NCI-H1694 treated with DMSO at 0.1 percent for 48 hours (cell line): ENCODE results near the gene TBC1D16.
"Not testable (repeated sequence)": the region's sequence is repeated elsewhere in the genome, so short reads cannot be mapped to it uniquely, and the experiment has no call there.

Source experiments
- DNase-seq: peaks from one replicate; lab custom pipeline; 2025; lab: John Stamatoyannopoulos, UW

The TBC1D16 gene

GRCh38 chr17:79913896-79914812 lies 121.5 kb downstream of the TBC1D16 start:
- DNase-seq, result no peak

GRCh38 chr17:79913451-79913850 lies 122.2 kb downstream of the TBC1D16 start:
- no peak for DNase-seq

DNA sequence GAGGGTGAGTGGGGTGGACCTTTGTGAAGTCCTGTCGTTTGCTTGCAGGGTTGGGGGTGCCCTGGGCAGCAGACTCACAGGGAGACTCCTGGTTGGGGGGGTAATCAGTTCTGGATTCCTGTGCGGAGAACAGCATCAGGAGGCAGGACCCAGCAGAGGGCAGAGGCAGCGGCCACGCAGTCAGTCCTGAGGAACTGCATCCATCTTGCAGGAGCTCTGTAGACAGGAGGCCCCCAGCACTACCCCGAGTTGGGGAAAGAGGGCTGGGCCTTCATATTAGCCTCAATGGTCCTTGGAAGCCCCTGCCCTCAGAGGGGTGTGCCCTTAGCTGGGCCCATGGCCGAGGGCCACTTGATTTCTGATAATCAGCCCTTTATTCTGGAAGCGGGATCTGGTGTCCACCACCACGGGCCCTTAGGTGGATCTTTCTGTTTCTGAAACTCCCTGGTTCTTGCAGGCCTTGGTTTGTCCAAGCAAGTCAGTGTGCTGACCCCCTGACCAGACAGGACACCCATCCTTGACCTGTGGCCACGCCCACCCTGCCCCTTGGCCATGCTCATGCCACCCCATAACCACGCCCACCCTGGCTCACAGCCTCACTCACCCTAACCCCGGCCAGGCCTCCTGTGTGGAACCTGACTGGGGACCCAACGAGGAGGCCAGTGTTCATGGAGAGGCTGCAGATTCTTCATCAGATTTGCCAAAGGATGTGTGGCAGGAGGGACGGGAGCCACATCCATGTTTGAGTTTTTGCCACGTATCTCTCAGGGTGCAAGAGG lies 122.9 kb downstream of the TBC1D16 start:
- DNase-seq, result no peak

DNA sequence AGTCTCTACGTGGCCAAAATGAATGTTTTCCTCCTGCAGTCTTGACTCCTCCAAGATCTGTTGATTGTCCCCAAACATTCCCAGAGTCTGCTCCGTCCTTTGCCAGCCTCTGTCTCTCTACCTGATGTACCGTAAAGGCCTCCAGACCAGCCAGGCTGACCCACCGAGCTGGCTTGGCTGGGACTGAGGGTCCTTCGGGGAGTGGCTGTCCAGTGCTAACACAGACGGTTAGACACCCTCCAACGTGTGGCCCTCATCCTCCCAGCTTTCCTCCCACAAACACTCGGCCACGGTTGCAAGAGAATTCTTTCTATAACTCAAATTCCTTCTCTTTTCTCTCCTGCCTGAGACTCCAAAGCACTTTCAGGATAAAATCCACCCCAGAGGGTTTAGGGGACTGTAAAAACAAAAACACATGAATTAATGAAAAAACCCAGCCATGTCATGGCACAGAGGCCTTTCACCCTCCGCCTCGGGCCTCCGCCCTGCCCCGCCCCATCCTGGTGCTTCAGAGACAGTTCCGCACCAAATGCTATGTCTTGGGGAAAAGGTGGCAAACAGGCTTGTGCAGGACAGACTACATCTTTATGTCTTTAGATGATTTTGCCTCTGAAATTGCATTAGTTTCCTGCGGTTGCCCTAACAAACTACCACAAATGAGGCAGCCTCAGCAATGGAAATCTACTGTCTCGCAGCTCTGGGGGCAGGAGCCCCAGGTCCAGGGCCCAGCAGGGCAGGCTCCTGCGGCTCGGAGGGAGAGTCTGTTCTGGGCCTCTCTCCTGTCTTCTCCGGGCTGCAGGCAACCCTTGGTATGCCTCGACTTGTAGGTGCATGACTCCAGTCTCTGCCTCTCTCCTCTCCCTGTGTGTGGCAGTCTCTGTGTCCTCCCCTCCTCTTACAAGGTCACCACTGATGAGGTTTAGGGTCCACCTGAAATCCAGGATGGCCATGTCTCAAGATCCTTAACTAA lies 124.0 kb downstream of the TBC1D16 start:
- no peak for DNase-seq

DNA sequence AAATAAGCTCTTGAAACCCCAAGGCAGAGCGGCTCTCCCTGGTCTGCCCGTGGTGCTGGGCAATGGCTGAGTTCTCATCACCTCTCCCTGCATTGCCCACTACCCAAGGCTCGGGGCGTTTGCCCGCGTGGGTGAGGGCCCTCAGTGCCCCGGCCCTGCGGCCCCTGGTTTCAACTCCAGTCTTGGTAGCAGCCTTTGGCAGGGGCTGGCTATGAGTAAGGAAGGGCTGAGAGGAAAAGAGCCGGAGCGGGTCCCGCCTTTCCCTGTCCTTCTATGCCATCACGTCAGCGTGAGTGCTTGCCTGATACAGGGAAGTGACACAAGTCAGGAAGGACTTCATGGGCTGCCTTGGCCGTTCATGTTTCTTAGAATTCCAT lies 124.7 kb downstream of the TBC1D16 start:
- no peak for DNase-seq

DNA sequence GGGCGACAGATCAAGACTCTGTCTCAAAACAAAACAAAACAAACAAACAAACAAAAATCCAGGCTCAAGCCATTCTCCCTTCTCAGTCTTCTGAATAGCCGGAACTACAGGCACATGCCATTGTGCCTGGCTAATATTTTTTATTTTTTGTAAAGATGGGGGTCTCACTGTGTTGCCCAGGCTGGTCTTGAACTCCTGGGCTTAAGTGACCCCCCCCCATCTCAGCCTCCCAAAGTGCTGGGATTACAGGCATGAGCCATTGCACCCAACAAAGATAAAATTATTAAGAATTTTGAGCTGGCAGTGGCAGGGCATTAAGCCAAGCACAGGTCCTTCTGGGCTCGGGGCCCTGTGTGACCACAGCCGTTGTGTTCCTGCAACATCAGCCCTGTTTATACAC lies 126.6 kb downstream of the TBC1D16 start:
- DNase-seq, result no peak

- no peak for DNase-seq
Measured at GRCh38 chr17:79907850-79908249, 127.8 kb downstream of the TBC1D16 start.

- DNase-seq, result no peak
Measured at GRCh38 chr17:79907217-79907715, 128.4 kb downstream of the TBC1D16 start.

DNA sequence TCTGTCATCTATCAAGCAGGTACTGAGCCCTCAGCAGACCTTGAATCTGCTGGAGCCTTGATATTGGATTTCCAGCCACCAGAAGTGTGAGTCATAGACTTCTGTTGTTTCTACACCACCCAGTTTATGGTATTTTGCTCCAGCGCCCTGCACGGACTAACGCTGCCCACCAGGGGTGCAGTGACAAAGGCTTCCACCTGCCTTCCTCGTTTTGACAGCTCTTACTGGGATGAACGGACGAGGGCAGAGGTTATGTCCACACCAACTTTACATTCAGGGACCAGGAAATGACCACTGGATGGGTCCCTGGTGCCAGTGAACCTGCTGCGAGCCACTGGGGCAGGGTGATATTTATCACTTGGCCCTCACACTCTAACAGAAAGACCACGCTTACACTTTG lies 129.8 kb downstream of the TBC1D16 start:
- DNase-seq, result no peak

DNA sequence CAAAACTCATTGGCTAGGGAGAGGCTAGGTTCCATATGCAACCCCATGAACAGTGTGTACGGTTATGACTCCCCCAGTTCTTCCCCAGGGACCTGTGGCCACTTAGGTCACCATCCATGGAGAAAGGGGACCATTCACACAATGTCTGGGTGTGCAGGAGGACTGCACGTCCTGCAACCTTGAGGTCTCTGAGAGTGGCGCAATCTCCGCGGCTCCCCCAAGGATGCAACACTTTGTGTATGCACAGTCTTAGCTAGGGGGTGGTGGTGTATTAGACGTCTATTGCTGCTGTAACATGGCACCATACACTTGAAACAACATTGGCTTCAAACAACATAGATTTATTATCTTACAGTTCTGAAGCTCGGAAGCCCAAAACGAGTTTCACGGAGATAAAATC lies 130.8 kb downstream of the TBC1D16 start:
- no peak for DNase-seq

DNA sequence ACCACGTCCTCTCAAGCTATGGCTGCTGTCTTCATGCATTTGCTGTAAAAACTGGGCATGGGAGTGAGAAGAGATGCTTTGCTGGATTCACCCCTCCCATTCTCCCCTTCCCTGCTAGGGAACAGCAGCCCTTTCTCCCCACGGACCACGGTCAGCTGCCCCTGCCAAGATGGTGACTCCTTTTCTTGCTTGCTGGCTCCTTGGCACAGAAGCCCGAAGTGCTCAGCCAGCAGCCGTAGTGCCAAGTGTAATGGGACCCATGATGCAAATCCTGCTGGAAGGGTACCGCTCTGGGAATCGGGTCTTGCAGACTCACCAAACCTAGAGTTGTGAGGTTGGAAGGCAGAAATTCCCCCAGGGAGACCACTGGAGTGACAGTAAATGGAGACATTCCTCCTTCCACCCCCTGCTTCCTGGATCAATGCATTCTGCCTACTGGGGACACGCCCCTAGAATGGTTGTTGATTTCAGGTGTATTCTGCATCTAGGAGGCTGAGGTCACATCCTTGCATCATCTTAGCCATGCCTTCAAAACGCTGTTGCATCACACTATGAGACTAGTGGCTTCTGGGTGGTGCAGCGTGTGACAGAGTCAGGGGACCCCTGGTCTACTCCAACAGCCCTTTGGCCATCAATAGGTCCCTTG lies 133.4 kb downstream of the TBC1D16 start:
- DNase-seq, result no peak

DNA sequence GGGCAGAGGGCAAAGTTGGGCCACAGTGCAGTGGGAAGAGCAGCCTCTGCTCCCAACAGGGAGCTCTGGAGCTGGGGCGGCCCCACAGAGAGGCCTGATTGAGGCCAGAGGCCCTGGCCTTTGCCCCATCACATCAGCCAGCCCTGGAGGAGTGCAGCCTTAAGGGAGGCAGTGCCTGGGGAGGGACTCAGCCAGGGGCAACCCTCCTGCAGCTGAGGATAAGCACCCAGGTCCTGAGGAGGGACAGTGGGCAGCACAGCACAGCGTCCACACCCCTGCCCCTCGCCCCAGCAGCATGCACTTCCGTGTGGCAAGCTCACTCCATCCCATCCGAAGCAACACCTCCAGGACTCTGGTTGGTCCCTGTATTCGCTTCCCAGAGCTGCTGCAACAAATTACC lies 134.5 kb downstream of the TBC1D16 start:
- DNase-seq, result no peak

- DNase-seq, result no peak
Measured at GRCh38 chr17:79899584-79899983, 136.1 kb downstream of the TBC1D16 start.

DNA sequence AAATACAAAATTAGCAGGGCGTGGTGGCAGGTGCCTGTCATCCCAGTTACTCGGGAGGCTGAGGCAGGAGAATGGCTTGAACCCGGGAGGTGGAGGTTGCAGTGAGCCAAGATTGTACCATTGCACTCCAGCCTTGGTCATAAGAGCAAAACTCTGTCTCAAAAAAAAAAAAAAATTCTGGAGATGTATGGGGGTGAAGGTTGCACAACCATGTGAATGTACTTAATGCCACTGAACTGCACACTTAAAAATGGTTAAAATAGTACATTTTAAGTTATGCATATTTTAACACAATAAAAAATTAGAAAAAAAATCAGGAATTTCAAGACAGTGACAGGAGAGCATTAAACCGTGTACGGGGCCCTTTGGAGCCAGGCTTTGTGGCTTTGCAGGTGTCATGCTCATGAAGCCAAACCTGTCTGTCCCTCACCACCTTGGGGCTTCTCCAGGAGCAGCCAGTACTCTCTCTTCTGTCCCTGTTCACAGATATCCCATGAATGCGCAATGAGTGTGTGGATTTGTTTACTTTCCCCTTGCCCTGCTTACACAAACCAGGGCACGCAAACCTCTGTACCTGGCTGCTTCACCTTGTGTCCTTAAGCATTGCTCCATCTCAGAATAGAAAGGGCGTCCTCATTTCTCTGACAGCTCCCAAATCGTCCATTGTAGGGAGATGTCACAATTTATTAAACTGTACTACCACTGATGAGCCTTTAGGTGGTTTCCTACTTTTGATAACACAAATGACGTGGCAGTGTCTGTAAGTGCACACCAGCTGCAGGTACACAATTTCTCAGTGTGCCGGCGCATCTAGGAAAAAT lies 138.2 kb downstream of the TBC1D16 start:
- DNase-seq, result no peak

DNA sequence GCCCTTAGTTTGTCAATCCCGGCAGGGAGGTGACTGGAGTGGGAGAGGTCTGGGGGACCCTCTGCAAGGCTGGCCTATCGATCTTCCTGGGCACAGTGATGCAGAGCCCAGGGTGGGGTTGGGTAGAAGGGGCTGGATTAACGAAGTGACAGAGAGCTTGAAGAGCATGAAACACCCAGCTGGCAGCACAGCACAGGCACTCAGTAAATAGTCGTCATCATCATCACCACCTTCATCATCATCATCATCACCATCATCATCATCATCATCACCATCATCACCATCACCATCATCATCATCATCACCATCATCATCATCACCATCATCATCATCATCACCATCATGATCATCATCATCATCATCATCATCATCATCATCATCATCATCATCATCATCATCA lies 142.2 kb downstream of the TBC1D16 start:
- DNase-seq, result not testable (repeated sequence)

- no peak for DNase-seq
Measured at GRCh38 chr17:79892457-79893241, 143.0 kb downstream of the TBC1D16 start.

DNA sequence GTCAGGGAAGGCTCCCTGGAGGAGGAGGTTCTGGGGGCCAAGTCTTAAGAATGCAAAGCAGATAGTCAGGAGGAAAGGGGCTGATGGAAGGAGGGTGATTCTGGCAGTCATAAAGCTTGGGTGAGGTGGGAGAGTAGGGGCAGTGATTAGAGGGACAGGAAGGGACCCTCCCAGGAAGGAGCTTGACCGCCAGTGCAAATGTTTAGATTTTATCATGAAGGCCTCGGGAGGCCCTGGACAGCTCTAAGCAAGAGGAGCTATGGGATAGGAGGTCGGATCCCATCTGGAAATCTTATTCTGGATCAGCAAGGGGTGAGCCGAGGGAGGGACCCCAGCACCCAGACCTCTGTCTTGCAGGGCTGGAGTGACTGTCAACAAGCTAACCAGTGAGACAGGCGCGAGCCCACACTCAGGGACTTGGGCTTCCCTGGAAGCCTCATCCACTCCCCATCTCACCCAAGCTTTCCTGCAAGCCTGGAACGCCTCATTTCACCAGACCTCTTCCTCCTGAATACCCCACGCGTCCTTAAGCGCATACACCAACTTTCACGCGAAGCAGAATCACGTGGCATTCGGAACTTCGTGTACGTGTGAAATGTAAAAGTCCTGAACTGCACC lies 144.4 kb downstream of the TBC1D16 start:
- DNase-seq, result no peak

GRCh38 chr17:79890706-79891105 lies 145.0 kb downstream of the TBC1D16 start:
- DNase-seq, result no peak
